ENCODE measurements around the gene SNRNP200.
"Not testable (repeated sequence)": the region's sequence is repeated elsewhere in the genome, so short reads cannot be mapped to it uniquely, and the experiment has no call there.

Gene SNRNP200

DNA sequence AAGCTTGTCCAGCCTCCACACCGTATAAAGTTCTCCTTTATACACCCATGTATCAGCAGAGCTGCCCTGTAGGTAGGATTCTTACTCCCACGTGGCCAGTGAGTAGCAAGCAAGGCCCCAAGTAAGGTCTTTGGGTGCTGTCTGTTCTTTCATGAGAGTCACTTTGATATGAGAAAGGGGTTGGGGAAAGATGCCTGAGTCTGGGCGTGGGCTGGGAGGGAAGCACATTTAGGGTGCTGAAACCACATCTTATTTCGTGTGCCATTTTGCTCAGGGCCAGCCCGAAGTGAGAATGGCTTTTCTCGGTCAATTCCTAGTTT is 19.3 kb upstream of the SNRNP200 start:
- DNase-seq = no peak

- DNase-seq = no peak
Measured at GRCh38 chr2:96323849-96324248, 18.5 kb upstream of the SNRNP200 start.

DNA sequence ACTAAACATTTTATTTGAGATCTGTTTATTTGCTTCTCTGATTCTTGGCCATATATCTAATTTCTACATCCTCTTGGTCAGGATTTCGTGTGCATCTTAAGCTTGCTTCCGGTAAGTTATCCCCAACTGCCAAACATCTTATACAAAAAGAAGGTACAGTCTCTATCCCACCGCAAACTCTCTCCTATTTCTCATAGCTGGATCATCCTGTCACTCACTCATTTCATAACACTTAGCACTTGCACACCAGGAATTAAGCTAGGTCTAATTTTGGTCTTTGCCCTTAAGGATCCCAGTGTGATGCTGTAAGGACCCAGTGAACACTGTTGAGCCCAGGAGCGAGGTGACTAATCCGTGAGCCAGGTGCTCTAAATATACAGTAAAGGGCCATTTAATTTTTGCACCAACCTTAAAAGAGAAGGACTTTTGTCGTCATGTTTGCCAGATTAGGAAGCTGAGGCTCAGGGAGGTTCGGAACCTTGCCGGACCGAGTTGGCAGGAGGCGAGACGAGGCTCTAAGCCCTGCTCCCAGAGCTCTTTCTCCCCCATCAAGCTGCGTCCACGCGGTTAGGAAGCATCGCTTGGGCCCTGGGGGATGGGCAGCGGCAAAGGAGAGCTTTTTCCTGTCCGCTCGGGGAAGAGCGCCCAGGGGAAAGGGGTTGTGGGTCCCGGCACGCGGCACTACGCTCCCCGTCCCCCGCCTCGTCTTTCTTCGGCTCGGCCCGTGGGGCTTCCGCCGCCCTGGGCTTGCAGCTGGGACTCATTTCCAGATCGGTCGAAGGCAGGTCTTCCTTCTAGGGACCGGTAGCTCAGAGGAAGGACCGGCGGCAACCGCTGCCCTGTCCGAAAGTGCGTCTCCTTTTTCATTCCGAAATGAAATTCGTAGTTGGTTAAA is 15.6 kb upstream of the SNRNP200 start:
- no peak for DNase-seq

DNA sequence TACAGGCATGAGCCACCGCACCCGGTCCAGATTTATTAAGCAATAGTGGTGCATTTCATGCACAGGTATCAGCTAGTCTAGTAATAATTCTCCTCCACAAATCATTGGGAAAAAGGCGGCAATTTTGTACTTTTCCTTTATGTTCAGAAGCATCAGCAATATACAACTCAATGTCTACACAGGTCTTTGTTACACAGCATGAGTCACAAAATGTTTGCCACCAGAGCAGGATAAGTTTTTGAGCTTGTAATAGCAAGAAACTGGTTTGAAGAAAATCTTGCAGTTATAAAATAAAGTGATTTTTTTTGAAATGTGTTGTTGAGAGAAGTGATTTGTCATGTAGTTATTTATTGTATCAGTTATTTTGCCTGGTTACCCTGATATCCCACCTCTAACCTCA is 15.0 kb upstream of the SNRNP200 start:
- DNase-seq = no peak

GRCh38 chr2:96319396-96319795 is 14.1 kb upstream of the SNRNP200 start:
- no peak for DNase-seq

DNA sequence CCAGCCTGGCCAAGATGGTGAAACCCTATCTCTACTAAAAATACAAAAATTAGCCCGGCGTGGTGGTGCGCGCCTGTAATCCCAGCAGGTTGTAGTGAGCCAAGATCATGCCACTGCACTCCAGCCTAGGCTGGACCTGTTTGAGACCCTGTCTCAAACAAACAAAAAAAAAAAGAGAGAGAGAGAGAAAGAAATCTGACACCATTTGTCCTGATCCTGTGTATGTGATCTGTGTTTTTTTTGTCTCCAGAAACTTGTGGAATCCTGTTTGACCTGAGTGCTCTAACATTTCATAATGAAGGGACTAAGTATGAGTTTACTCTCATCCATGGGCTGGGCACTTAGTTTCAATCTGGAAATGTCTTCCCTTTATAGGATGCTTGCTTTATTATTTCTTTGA is 13.4 kb upstream of the SNRNP200 start:
- DNase-seq = no peak

DNA sequence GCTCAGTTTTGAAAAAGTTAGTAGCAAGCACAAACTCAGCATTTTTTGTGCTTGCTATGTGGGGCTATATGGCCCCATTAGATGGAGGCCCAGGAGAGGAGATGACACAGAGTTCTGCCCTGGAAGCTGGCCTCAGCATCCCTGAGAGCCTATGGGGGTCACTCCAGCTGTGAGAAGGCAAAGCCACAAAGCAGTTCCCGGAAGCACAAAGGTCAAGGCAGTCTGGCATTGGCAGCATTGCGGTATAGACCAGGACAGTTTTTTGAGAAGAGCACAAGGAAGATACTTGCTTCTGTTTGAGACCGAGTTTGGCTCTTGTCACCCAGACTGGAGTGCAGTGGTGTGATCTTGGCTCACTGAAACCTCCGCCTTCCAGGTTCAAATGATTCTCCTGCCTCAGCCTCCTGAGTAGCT is 12.2 kb upstream of the SNRNP200 start:
- DNase-seq = no peak

GRCh38 chr2:96316999-96317398 is 11.7 kb upstream of the SNRNP200 start:
- DNase-seq = no peak

DNA sequence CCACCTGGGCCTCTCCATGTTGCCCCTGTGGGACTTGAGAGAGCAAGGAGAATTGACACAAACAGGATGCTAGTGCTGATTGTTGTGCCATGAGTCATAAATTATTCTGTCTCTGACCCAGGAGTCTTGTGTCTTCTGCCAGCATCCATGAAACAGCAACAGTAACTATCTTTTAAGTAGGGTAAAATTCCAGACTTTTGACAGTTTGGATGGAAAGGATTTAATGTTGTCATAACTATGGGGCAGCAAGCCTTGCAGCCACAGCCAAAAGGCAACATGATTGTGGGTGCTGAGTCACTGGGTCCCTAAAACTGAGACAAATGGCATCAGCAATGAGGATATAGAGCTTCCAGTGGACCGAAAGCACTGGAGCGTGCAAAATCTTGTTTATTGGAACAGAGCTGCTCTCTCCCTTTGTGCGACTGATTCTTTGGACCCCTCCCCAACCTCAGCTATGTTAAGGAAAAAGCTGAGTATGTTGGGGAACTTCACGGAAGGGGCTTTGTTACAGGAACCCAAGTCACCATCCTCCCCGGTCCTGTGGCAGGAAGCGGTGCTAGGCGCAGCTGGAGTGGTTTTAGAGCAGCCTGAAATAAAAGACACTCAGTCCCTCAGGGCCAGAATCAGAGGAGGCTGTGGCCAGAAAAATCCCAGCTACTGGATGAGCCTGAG is 10.2 kb upstream of the SNRNP200 start:
- no peak for DNase-seq

GRCh38 chr2:96315005-96315399 is 9.7 kb upstream of the SNRNP200 start:
- no peak for DNase-seq

DNA sequence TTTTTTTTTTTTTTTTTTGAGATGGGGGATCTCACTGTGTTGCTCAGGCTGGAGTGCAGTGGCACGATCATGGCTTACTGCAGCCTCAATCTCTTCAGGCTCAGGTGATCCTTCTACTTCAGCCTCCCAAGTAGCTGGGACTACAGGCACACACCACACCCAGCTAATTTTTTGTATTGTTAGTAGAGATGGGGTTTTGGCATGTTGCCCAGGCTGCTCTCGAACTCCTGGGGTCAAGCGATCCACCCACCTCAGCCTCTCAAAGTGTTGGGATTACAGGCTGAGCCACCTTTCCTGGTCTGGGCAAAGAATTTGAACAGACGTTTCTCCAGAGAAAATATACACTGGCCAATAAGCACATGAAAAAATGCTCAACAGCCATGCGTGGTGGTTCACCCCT is 2.9 kb upstream of the SNRNP200 start:
- DNase-seq = no peak

DNA sequence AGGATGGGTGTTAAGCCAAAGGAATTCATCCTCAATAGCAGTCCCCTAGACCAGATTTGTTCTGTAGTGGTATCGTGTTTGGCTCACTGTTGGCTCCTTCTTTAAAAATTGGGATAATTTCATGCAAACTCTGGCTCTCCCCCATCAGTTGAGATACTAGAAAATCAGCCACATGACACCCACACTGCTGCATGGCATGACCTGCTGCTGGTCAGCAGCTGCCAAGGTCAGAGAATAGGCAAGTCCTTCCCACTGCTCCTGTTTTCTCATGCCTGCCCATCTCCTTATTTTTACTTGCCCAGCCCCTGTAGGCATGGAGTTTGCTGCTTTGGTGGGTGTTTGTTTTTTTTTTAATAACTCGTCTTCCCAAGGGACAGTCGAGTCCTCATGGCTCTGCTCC is 1.0 kb upstream of the SNRNP200 start:
- DNase-seq = no peak

DNA sequence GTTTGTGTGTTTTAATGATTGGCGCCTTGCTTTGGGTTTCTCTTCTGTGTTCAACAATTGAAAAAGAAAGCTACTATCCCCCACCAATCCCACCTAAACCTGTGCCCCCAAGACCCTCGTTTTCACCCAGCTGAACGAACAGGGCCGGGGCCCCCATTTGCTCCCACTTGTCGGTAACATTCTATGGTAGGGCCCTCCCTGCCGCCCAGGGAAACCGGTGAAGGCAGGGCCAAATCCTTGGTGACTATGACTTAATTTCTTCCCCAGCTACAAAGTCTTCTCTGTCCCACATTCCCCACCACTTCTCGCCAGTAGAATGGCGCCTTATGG is 598 bp upstream of the SNRNP200 start:
- no peak for DNase-seq

GRCh38 chr2:96304606-96305005 is 740 bp downstream of the SNRNP200 start:
- no peak for DNase-seq

DNA sequence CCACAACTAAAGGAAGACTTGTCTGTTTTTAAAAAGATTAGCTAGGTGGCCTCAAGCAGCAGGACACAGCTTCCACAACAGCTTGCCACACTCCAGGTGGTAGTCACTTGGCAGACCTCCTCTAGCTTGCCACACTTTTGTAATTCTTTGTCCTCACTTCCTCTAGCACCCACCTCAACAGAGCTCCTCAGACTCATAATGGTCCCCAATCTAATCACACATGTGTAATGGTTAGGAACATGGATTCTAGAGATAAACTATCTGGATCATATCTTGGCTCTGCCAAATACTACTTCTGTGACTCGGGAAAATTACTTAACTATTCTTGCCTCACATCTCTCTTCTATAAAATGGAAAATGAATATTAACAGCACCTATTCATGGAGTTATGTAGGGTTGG is 3.5 kb downstream of the SNRNP200 start:
- no peak for DNase-seq

DNA sequence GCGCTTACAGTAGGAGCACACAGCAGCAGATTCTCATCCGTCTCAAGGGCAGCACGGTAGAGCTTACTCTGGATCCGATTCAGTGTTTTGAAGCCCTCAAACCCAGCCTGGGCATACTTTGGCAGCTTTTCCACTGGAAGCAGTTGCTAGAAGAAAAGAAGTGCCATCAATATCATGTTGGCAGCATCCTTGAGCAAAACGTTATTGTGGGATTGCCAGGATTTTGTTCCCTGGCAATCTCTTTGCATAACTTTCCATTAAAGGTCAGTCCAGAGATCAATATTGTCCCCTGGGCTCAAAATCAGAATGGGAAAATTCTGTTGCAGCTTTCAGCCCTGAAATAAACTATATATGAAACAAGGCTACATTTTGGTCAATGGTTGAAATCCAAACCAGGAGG is 8.4 kb downstream of the SNRNP200 start:
- DNase-seq = no peak

GRCh38 chr2:96294271-96294670 is 11.1 kb downstream of the SNRNP200 start:
- DNase-seq = not testable (repeated sequence)

DNA sequence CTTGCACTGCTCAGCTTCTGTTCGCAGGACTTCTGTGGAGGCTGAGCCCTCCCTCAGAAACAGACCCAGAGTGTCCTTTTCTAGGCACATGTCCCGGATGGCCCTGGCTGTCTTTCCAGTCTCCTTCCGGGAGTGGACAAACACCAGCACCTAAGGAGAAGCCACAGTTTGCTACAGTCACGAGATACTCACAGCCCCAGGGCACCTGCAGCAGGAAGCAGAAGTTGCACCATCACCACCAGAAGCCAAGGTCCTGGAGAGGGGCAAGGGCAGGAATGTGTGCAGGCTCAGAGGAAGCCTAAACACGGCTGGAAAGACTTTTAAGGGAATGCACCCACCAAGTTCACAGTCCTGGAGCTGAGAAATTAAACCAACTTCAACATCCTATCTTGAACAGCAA is 13.6 kb downstream of the SNRNP200 start:
- no peak for DNase-seq

DNA sequence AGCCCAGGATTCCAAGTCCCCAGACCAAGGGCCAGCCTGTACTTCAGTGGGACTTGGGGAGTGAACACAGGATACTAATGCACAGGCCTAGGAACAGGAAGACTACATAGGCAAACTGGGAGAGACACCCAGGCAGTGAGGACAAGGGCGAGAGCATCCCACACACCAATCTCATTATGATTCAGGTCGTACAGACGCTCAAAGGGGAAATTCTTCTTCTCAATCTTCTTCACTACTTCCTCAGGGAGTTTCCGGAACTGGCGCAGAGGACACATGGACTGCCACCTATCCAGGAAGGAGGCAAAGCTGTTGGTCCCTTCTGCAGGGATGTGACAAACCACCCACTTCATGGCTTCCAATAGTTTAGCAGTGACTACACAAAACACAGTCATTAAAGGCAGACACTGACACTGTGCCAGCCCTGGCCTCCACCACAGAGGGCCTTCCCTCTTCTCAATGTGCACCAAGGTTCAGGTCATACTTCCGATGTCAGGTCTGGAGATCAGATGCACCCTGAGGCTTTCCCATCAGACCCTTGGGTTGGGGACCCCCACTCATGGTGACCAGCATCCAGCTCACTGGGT is 18.0 kb downstream of the SNRNP200 start:
- DNase-seq = no peak

DNA sequence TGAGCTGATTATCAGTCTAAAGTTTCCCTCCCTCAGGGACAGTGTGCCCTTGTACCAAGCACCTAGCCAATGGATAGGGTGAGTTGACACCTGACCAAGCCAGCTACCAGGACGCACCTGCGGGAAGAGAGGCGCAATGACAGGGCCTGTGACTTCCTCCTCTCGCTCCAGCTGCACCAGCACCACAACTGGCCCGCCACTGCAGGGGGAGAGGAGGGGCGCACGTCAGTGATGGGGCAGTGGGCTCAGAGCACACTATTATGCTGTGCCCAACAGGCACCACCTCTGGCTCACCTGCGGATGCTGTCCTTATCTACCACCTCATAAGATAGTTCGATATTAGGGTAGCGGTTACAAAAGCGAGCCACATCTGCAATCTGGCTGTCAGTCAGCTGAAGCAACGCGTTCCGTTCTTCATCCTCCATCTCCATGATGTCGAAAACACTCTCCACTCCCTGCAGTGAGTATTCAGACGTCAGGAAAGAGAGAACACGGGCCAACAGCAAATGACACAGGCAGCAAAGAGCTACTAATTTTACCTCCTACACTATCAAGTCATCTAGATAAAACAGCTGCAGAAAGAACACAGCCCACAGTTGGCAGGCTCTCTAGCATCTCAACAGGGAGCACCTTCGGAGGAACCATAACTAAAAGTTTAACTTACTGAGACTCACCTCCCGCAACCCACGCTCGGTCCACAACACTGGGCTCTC is 28.4 kb downstream of the SNRNP200 start:
- no peak for DNase-seq

DNA sequence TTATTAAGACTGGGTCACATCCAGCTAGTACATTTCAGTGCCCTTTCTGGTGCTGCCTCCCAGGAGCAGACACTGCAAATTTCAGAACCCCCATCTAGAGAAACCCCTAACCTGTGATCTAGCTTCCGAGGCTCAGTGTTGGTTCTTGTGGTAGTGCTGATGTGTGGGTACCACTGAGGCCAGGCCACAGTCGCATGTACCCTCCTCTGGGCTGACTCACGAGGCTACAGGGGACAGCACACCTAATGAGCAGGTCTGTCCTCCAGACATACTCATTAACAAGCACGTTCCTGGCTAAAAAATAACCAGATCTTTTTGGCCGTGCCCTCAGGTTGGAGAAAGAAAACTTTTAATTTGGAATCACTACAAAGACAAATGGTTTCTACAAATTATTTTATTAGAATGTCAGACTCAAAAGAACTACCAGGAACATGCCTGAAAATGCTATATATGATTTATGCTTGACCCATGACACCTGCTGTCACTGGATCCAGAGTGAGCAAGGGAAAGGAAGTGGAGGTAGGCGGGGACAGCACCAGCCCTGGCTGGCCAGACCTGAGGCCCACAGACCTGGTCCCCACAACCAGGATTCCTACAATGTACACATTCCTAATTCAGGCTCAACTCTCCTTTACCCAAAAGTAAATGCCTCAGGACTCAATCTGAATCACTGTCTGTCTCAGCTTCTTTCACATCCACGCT is 30.8 kb downstream of the SNRNP200 start:
- no peak for DNase-seq

- DNase-seq = no peak
Measured at GRCh38 chr2:96273763-96274162, 31.6 kb downstream of the SNRNP200 start.

DNA sequence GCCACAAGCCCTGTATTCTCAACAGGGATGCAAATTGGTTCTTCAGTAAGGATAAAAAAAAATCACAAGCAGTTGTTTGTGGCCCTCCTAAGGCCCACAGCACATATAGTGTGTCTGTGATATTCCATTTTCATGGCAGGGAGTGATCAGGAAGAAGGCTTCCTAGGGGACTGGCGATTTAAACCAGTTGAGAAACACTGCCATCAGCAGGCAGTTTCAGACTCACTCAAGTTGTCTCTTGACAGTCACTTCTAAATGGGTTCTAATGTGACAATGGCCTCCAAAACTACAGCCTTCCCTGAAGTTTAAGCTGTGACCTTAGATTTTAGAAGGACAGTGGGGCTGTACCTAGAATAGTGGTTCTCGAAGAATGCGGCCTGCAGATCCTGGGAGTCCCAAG is 33.4 kb downstream of the SNRNP200 start:
- DNase-seq = no peak

Data from cortex of kidney (tissue), 1 donor.